ENCODE measurements around the gene OR2AE1. TPM values are rescaled to one million over a fixed set of nuclear protein-coding genes. Genes with fewer than 3 reads are reported as not detected.
A peak's percentile ranks its signal among the peaks of the same experiment; 100 is the strongest.

Gene OR2AE1
- total and polyA plus RNA-seq, 2 of the 13 experiments (the other 11 are each of a cell fraction or from before 2014, with no cell fraction given), result not detected

DNA sequence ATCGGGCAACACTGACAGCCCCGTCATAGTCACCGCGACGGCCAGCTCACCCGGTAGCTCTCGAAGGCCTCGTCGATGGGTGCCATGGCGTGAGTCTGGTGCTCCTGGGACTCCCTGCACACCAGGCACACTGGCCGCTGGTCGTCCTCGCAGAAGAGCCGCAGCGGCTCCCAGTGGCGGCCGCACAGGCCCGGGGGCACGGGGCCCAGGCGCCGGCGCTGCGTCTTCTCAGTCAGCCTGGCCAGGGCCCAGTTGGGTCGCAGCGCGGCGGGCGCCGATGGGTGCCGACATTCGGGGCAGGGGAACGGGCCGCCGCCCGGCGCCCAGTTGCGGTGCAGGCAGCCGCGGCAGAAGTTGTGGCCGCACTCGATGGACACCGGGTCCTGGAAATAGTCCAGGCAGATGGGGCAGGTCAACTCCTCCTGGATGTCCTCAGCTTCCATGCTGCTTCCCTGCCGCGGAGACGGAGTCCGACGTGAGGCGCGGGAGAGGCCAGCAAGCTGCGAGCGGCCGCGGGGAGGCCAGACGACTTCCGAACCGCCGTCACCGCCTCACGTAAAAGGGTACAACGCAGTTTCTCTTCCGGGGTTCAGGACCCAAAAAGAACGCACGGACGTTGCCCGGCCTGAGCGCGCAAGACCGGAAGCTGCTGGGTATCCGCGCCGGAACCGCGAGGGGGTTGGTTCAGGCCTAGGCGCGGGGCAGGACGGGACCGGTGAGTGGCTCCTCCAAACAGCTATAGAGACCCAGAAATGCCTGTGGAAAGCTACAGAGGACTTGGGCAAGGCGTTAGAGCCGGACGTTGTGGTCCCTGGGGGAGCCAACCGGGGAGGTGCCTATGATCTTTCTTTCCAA lies 42.4 kb upstream of the OR2AE1 start, which contains the start of gene TRIM4 (continued):
- no peak for TF ChIP-seq ZSCAN12 (CRISPR knock-in tag; IDR thresholded peaks at IDR 0.05)
- 0 out of 2 replicates have a peak, but pooled peaks have one; percentile 47 for TF ChIP-seq ZMYM2 (CRISPR knock-in tag; IDR thresholded peaks at IDR 0.05)
- no peak for TF ChIP-seq CENPX (CRISPR knock-in tag; IDR thresholded peaks at IDR 0.05)
- TF ChIP-seq ZNF383 (CRISPR knock-in tag; IDR thresholded peaks at IDR 0.05; ENCODE audit: borderline replicate concordance), result no peak
- no peak for TF ChIP-seq FOXM1 (CRISPR knock-in tag; IDR thresholded peaks at IDR 0.05)
- no peak for TF ChIP-seq HNRNPUL1 (IDR thresholded peaks at IDR 0.05; ENCODE audit: low read depth, low read length)
- TF ChIP-seq NR2F1 (CRISPR knock-in tag; IDR thresholded peaks at IDR 0.05), result no peak
- TF ChIP-seq NFYC (CRISPR knock-in tag; IDR thresholded peaks at IDR 0.05), result peak; percentile 76
- TF ChIP-seq THAP9 (CRISPR knock-in tag; IDR thresholded peaks at IDR 0.05; ENCODE audit: borderline replicate concordance), result no peak; the same call in 1 of the 2 replicates
- TF ChIP-seq NFE2 (CRISPR knock-in tag; IDR thresholded peaks at IDR 0.05), result no peak
- TF ChIP-seq RAD51 (IDR thresholded peaks at IDR 0.05; ENCODE audit: borderline replicate concordance), result no peak
- no peak for TF ChIP-seq FIP1L1 (IDR thresholded peaks at IDR 0.05; ENCODE audit: borderline replicate concordance, insufficient read depth, low read depth, low read length)
- no peak for TF ChIP-seq ZNF850 (CRISPR knock-in tag; conservative IDR thresholded peaks at IDR 0.05)
- no peak for TF ChIP-seq NFRKB (IDR thresholded peaks at IDR 0.05)
- TF ChIP-seq SAFB2 (CRISPR knock-in tag; IDR thresholded peaks at IDR 0.05; ENCODE audit: borderline replicate concordance, low read depth), result peak; percentile 96
- peak; percentile 76; the same call in 1 of the 2 replicates for TF ChIP-seq GMEB2 (CRISPR knock-in tag; IDR thresholded peaks at IDR 0.05; ENCODE audit: low read depth)
- TF ChIP-seq KLF11 (CRISPR knock-in tag; IDR thresholded peaks at IDR 0.05), result no peak; the same call in 1 of the 2 replicates
- no peak for TF ChIP-seq ZNF180 (CRISPR knock-in tag; IDR thresholded peaks at IDR 0.05; ENCODE audit: borderline replicate concordance, low read depth)
- TF ChIP-seq ZNF546 (CRISPR knock-in tag; conservative IDR thresholded peaks at IDR 0.05), result no peak
- TF ChIP-seq ZEB1 (IDR thresholded peaks at IDR 0.05; ENCODE audit: insufficient replicate concordance, low read depth), result peak; percentile 60
- no peak for TF ChIP-seq HMGA1 (CRISPR knock-in tag; conservative IDR thresholded peaks at IDR 0.05)
- peak; percentile 92 for TF ChIP-seq DNMT1 (CRISPR knock-in tag; IDR thresholded peaks at IDR 0.05)
- no peak for TF ChIP-seq SMAD9 (CRISPR knock-in tag; IDR thresholded peaks at IDR 0.05)
- no peak for TF ChIP-seq CEBPB (IDR thresholded peaks at IDR 0.05; ENCODE audit: borderline replicate concordance, low read depth, low read length)
- TF ChIP-seq NFKB2 (CRISPR knock-in tag; IDR thresholded peaks at IDR 0.05; ENCODE audit: borderline replicate concordance), result no peak; the same call in 1 of the 2 replicates
- no peak for TF ChIP-seq U2AF1 (optimal IDR thresholded peaks at IDR 0.05; ENCODE audit: low read depth, low read length)
- TF ChIP-seq ZNF780A (CRISPR knock-in tag; IDR thresholded peaks at IDR 0.05), result no peak
- peak; percentile 61; the same call in 1 of the 2 replicates for TF ChIP-seq RBAK (CRISPR knock-in tag; IDR thresholded peaks at IDR 0.05)
